Adrenal gland (tissue), 12 donors: ENCODE measurements around the gene NAGS. TPM values are rescaled to one million over a fixed set of nuclear protein-coding genes. Genes with fewer than 3 reads are reported as not detected.

ENCODE experiments used
- DNase-seq, 7 donors: peaks; one replicate each; pipeline ENCODE4 v3.0.0-alpha.2; 2019 to 2020
- H3K27ac ChIP-seq, 5 donors: fragments of 200-600 bp; sonication (generic) in 4 of 5; 1 replicate in 3 of 5; 2 replicates in 2 of 5; pipeline versions ENCODE4 v1.5.1 to v1.8.0; 2016 to 2020; ENCODE audit warnings: mild to moderate bottlenecking in 1 of 5
- H3K27me3 ChIP-seq: fragments of 200-600 bp; 2 replicates; pipeline ENCODE4 v1.8.0; 2021
- H3K36me3 ChIP-seq, 2 donors: fragments of 200-600 bp; replicated peaks in 1 of 2; 1 replicate in 1 of 2; 2 replicates in 1 of 2; pipeline versions ENCODE4 v1.5.1 to v1.8.0; 2018 to 2022
- H3K4me1 ChIP-seq, 2 donors: fragments of 200-600 bp; replicated peaks in 1 of 2; 1 replicate in 1 of 2; 2 replicates in 1 of 2; pipeline versions ENCODE4 v1.5.1 to v1.8.0; 2018 to 2021
- H3K4me3 ChIP-seq, 4 donors: fragments of 200-600 bp; sonication (generic) in 3 of 4; one replicate each; pipeline ENCODE4 v1.5.1; 2016 to 2018
- H3K9me3 ChIP-seq, 3 donors: fragments of 200-600 bp; sonication (generic) in 1 of 3; replicated peaks in 1 of 3; 1 replicate in 2 of 3; 2 replicates in 1 of 3; pipeline versions ENCODE4 v1.5.1 to v1.8.0; 2016 to 2021
- CTCF ChIP-seq, 6 experiments: fragments of 450-650 bp in 4 of 6; fragments of 200-600 bp in 2 of 6; sonication (generic) in 1 of 6; IDR thresholded peaks; 1 replicate in 5 of 6; 2 replicates in 1 of 6; pipeline versions ENCODE4 v1.5.1 to v1.8.0; 2016 to 2021; ENCODE audit warnings: antibody characterized with exemption in 6 of 6, mild to moderate bottlenecking in 2 of 6, moderate library complexity in 1 of 6
- POLR2A ChIP-seq, 2 donors: fragments of 450-650 bp; IDR thresholded peaks; one replicate each; pipeline ENCODE4 v1.6.1; 2017; ENCODE audit warnings: antibody characterized with exemption in 2 of 2, mild to moderate bottlenecking in 2 of 2, moderate library complexity in 1 of 2
- WGBS, 4 donors: extraction: QIAGEN DNeasy Blood & Tissue Kit in 2 of 4; methylation state at CpG; one replicate each; pipeline versions ENCODE4 v1.1.5 to v1.1.7; 2013 to 2017; 5-methylcytosine and 5-hydroxymethylcytosine counted together
- intact Hi-C, 2 donors: fragments of 100-400 bp; cut with DNase I; formaldehyde crosslinking; loops; one replicate each; pipeline versions ENCODE4 v1.14.1 to v1.15.0; 2022 to 2023
- polyA plus RNA-seq, 3 donors: library from polyadenylated mRNA; stranded (reverse); fragments of 200-250 nt in 2 of 3; fragments of 350-450 nt in 1 of 3; fragmentation: Illumina TruSeq in 1 of 3; extraction: RNeasy Lipid Tissue Mini Kit (QIAGEN cat#74804) in 1 of 3; gene quantifications; one replicate each; pipeline ENCODE4 v1.2.3, GENCODE V29; 2013 to 2014
- total RNA-seq, 9 donors: library from RNA; depleted of rRNA in 4 of 9; stranded (reverse); fragments of >200 nt in 4 of 9; fragments of 120-200 nt in 1 of 9; fragmentation: NEBNext Ultra II Directional in 1 of 9; extraction: Animal tissue kit (Norgen Biotek cat#: 25700) in 1 of 9; gene quantifications; one replicate each; pipeline versions ENCODE4 v1.1.0 to v1.2.4, GENCODE V29; 2013 to 2023
- donor health status: healthy with polysubstance abuse.
- donor health status: Bipolar disorder and iron deficiency.
- donor health status: DM: yes; HTN: yes; CAD: no.
- donor health status: DM: no; HTN: no; CAD: no.
- donor health status: DM: no; HTN: no; CAD: no.
- donor health status: DM: yes; HTN: yes; CAD: no.

The NAGS gene
- total and polyA plus RNA-seq, 12 donors = 0.22 to 4.4 (median 1.1) TPM

- whole genome bisulfite sequencing, 4 donors = 6 to 30% (median 10%) methylated on average over 7 to 37 of the region's 37 CpGs
- peak in 3 of 7 donors; percentile 16 to 36 (median 31) for DNase-seq
- H3K9me3 ChIP-seq = no peaks in the 10 kb centered on the region
- intact Hi-C loops = no loop called here
- H3K4me1 ChIP-seq = peaks cover 12 to 40% of the 10 kb centered on the region in 2 donors
- peaks cover 20% of the 10 kb centered on the region for H3K27me3 ChIP-seq
- H3K4me3 ChIP-seq = peak overlapping the region in 2 of 4 donors; percentile 32 to 65
- peaks cover 0 to 4% of the 10 kb centered on the region in 2 donors for H3K36me3 ChIP-seq
- peak overlapping the region in 1 of 5 donors; percentile 83 for H3K27ac ChIP-seq
- TF ChIP-seq CTCF (IDR thresholded peaks at IDR 0.05) (no peak), POLR2A (IDR thresholded peaks at IDR 0.05) (no peak)
Measured at GRCh38 chr17:44007346-44008204, 3.2 kb downstream of the NAGS start.

- 51 to 72% (median 63%) methylated on average over 5 to 6 of the region's 6 CpGs for WGBS, 4 donors
- no peaks in the 10 kb centered on the region for H3K9me3 ChIP-seq
Measured at GRCh38 chr17:44008205-44008909, 3.9 kb downstream of the NAGS start.

GRCh38 chr17:44010966-44011647 lies 6.7 kb downstream of the NAGS start:
- intact Hi-C loops = no loop called here
- Histone ChIP-seq H3K4me3 (no peak overlapping the region), H3K36me3 (peaks cover 0 to 4% of the 10 kb centered on the region in 2 donors), H3K4me1 (peaks cover 13 to 30% of the 10 kb centered on the region in 2 donors), H3K9me3 (no peaks in the 10 kb centered on the region), H3K27me3 (peaks cover 2% of the 10 kb centered on the region), H3K27ac (no peak overlapping the region)
- WGBS, 4 donors = 59 to 66% (median 62%) methylated on average over 4 of the region's 4 CpGs
- DNase-seq = no peak
- TF ChIP-seq POLR2A (IDR thresholded peaks at IDR 0.05) = no peak
- no peak for TF ChIP-seq CTCF (IDR thresholded peaks at IDR 0.05)

More at GRCh38 chr17:44008205-44008909, 3.9 kb downstream of the NAGS start:
- peak overlapping the region in 1 of 4 donors; percentile 65 for H3K4me3 ChIP-seq
- no peak for DNase-seq
- intact Hi-C loops = no loop called here
- TF ChIP-seq POLR2A (IDR thresholded peaks at IDR 0.05) = no peak
- peaks cover 0 to 4% of the 10 kb centered on the region in 2 donors for H3K36me3 ChIP-seq
- peaks cover 12 to 40% of the 10 kb centered on the region in 2 donors for H3K4me1 ChIP-seq
- peaks cover 20% of the 10 kb centered on the region for H3K27me3 ChIP-seq
- peak overlapping the region in 1 of 5 donors; percentile 83 for H3K27ac ChIP-seq

- no peak for DNase-seq
- no peak overlapping the region for H3K4me3 ChIP-seq
- TF ChIP-seq CTCF (IDR thresholded peaks at IDR 0.05) = no peak
- no peak for TF ChIP-seq POLR2A (IDR thresholded peaks at IDR 0.05)
- H3K9me3 ChIP-seq = no peaks in the 10 kb centered on the region
- peaks cover 0 to 4% of the 10 kb centered on the region in 2 donors for H3K36me3 ChIP-seq
- H3K27ac ChIP-seq = no peak overlapping the region
- peaks cover 10 to 27% of the 10 kb centered on the region in 2 donors for H3K4me1 ChIP-seq
- no peaks in the 10 kb centered on the region for H3K27me3 ChIP-seq
- intact Hi-C loops = no loop called here
- 89 to 95% (median 91%) methylated on average over 6 to 9 of the region's 9 CpGs for WGBS, 4 donors
Measured at GRCh38 chr17:44011876-44012275, 7.5 kb downstream of the NAGS start.
